ENCODE measurements around the gene LRRK1. TPM values are rescaled to one million over a fixed set of nuclear protein-coding genes. Genes with fewer than 3 reads are reported as not detected.

The LRRK1 gene
- total RNA-seq, 1 donor from 2014 or later, result 10.8 TPM

DNA sequence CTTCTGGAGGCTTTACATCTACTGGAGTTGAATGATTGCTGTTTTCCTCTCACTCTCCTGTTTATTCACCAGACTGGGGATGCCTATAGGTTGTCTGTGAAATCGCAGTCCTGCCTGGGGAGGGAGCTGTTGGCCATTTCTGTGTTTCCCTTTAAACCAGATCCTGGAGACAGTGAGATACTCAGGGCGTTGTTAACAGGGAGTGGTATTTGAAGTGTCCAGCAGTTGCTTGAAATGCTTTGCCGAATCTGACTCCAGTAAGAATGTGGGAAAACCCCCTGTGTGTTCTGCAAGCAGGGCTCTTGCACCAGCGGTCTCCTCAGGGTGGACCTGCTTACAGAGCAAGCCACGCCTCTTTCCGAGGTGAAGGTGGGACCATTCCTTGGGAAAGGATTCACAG, 4.3 kb upstream of the LRRK1 start:
- no peak for DNase-seq

DNA sequence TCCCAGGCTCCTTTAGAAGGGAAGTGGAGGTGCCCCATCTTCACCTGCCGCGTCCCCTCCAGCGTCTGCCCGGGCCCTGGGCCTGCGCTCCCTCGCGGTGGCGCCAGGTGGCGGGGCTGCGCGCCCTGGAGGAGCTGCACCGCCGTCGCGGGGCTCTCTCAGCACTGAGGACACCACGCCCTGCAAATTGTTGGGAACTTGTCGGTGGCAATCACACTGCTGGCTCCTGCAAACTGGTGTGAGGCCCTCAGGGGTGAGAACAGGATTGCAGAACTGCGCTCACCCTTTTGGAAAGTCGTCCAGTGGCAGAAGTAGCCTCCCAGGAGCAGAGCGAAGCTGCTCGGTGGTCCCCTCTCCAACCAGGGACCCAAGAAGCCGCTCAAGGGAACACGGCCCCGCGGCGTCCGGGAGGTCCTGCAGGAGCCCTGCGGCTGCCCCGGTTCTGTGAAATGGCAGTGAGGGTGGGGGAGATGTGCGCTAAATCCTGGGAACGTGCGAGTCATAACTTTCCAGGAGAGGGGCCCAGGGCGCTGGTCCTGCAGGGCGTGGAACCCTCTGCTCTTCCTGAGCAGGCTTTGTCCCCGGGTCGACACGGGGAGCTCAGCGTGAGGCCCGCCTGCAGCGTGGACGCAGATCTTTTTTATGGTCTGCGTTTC, 995 bp upstream of the LRRK1 start:
- peak; percentile 43 for DNase-seq

DNA sequence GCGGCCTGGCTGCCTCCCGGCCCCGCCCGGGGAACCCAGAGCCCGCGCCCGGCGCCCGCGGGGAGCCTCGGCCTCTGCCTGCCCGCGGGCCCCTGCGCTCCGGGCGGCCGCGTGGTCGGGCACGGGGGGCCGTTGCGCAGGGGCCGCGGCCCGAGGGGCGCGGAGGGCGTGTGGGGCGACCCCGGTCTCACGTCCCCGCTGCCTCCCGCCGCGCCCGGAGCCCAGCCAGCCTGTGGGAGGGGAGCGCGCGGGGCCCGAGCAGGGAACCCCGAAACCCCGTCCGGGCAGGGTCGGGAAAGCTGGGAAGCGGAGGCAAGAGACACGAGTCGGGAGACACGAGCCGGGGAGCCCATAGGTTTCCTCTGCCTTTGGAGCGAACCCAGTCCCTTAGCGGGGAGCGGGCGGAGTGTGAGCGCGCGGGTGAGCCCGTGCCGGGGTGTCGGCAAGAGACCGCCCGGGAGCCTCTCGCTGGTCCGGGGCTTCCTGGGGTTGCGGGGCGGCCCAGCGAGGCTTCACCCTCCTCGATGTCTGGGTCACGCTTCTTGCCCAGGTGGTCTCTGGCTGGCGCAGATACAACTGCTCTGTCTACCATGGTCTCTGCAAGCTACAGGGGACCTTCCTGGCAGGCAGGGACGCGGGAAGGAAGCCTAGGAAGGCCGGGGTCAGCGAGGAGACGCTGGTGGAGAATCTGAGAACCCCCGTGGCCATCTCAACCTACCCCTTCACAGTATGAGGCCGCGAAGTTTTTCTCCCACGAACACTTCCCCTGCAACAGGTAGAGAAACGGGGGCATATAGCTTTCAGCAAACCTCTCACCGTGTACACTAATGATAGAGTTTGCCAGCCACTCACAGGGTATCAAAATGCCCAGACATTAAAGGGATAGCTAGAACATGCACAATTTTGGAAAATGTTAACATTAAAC, 586 bp downstream of the LRRK1 start:
- no peak for DNase-seq

DNA sequence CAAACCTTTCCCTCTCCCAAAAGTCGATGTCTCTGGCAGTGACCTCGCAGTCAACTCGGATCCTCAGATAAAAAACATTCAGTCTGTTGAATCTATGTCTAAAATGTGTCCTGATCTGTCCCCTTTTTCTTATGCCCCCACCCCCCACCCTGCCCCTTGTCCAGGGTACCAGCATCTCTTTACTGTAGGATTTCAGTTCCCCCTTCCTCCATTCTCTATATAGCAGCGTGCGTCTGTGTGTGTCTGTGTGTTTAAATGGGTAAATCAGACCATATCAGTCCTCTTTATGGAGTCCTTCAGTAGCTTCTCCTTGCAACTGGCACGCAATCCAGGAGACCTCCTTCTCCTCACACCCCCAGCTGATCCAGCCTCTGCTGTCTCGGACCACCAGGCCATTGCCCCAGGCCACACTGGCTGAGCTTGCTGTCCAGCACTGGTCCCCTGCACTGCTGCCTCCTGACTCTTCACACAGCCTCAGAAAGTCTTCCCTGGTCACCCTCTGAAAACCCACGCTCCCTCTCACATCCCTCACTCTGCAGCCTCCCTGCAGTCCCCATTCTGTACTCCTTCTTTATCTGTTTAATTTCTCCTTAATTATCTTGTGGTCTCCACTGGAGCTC, 1.5 kb downstream of the LRRK1 start:
- DNase-seq, result no peak

DNA sequence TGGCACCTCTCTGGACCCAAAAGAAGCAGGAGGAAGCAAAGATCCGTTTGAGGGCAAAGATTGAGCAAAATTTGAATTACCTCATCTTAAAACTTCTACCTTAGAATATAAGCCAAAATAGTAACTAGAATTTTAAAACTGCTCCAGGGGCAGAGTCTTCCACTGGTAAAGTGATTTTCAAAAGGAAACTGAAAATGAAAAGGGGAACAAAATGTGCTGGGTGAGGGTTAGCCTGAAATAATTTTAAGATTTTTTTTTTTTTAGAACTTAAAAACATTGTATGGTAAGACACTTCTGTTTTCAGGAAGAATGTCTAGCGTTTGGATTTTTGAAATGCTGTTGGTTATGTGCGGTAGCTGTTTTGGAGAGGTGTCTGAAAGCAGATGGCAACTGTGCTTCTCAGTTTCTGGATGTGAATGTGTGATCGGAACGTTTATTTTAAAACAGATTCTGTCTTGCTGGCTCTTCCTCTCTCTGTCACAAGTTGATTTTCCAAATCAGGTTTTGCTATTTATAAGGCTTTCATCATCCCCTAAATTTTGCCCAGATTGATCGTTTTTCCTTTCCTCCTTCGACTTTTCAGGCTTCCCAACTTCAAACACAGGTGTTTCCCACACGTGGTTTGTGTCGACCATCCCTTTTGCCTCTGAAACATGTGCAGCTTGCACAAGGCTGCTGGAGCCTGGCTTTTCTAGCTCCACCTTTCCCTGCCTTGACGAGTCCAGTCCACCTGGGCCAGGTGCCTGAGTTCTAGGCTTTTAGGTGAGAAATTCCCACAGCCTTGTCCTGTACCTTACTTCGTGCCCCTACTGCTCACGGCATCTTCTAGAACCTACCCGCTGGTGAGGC, 3.3 kb downstream of the LRRK1 start:
- DNase-seq, result no peak

DNA sequence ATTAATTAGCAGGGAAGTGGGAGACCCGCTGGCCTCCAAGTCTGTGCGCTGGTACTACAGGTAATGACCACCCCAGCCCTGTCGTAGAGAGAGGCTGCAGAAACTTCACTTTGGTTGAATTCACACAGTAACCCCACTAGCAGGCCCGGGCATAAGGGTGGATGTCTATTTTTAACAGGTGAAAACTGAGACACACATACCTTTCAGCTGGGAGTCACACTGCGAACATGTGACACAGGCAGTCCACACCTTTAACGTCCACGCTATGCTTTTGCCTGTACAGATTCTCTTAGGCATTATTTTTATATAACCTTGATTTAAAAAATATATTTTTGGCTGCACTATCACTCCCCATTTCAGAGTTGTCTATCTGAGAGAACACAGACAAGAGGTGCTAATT, 3.9 kb downstream of the LRRK1 start:
- DNase-seq, result no peak

DNA sequence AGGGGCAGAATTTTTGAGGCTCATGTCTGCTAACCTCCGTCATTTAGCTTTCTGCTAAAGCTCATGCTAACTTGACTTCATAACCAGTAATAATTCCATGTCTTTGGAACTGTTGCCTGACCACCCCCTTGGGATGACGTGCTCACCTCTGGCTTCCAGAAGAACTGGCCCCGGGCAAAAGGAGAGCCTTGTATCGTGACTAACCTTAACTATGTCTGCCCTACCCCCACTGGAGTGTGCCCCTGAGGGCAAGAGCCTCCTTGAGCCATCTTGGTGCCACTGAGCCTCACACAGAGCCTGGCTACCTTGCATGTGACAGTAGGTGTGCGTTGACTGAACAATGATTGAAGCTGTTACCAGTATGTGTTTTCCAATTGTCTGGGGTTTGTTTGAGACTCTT, 4.7 kb downstream of the LRRK1 start:
- no peak for DNase-seq

DNA sequence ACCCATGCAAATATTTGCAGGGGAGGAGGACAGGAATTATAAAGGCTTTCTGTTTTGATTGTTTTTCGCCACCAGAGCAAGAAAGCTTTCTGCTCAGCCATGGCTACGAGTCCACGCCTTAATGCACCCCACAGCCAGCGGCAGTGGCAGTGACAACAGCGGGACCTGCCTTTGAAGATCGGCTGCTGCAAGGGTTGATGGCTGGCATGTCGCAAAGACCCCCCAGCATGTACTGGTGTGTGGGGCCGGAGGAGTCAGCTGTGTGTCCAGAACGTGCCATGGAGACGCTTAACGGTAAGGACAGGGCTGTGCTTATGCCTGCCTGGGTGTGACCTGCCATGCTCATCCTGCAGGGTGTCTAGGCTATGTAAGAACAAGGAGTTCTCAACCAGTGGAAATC, 5.3 kb downstream of the LRRK1 start:
- DNase-seq, result no peak

DNA sequence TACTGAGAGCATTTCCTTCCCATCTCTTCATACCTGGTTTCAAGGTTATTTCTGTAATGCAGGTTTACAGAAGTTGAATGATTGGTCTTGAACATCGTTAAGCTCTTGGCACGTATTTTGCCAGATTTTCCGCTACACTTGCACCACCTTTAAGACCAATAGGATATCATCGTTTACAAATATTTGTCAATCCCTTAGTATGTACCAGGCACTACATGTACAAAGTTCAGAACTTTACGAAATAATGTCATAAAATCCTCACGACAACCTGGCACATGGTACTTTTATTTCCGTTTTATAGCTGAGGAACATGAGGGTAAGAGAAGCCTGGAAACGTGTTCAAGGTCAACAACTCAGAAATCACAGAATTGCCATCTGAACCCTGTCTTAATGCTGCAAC, 6.3 kb downstream of the LRRK1 start:
- no peak for DNase-seq

DNA sequence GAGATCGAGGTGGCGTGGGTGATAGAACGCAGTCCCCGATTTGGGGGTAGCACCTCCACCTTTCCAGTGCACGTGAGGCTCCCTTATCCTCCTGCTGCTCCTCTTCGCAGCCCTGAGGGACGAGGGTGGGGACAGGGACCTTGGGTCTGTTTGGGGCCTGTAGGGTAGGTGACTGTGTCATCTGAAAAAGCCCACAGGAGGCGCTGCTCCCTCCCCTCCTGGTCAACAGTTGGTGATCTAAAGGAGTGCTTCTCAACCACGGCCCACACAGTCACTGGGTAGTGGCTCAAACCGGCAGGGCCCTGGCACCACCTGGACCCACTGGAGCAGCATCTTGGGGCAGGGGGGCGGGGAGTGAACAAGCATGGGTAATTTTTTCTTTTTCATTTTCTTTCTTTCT, 7.1 kb downstream of the LRRK1 start:
- no peak for DNase-seq

DNA sequence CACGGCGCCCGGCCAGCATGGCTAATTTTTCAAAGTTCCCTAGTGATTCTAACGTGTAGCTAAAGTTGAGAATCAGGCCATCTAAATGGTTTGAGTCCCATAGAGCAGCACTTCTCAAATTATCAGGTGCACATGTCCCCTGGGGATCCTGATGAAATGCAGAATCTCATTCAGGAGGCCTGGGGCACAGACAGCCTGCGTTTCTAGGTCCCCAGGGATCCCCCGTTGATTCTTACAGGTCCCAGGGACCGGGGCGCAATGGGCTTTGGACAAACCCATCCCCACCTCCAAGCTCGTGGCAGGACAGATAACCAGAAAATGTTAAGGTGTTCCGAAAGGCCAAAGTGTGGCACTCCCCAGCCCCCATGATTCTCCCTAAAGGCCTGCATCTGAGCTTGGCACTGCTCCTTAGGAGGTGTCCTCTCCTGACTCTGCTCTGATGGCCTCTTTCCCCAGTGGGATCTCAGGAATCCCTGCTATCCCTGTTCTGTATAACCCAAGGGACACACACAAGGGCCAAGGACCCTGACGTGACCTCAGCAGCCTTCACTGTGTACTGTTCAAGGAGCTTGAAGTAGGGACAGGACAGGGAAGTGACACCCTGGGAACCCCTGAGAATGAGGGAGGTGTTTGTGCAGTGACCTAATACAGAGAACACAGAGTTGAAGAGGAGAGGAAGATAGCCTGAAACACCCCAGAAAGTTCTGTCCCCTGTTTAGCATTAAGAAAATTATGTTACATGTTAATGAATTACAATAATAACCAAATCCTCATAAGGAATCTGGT, 8.0 kb downstream of the LRRK1 start:
- DNase-seq, result no peak

DNA sequence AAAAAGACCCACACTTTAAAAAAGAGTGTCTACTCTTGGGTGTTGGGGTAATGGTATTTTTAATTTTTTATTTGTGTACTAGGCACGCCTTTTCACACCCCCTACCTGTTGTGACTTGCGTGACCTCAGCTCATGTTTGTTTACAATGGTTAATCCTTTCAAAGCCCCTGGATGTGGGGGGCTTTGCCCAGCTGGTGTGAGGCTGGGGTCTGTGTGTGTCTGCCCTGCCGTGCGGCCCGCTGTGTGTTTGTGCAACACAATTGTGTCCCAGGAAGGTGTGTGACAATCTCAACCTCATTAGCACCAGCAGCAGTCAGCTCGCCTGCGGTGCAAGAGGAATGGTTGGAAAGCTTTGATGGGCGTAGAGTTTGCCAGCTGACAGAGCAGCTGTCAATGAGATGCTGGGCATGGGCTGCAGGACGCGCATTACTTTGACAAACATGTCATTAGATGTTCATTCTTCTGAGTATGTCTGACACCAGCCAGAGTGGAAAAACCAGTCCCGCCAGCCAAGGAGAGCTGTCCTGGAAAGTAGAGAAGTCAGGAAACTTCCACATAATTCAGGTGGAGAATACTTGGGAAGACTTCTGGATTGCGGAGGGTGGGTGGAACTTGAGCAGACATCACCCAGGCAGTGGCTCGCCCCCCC, 9.6 kb downstream of the LRRK1 start:
- DNase-seq, result no peak

DNA sequence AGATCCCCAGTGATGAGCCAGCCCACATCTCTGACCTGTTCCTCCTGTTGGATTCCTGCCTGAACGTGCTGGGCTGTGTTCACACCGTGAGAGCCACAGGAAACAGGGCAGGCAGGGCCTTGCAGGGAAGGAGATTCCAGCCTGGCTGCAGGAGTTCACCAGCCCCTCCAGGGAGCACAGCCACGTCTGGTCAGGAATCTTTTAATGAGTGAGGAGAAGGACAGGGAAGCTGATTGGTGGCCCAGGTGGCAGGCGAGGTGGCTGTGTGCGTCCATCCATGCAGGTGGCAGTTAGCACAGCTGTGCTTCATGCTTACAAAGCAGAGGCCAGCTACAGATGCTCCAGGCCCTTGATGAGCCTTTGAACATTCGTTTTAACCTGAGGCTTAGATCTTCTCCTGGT, 10.5 kb downstream of the LRRK1 start:
- DNase-seq, result no peak

DNA sequence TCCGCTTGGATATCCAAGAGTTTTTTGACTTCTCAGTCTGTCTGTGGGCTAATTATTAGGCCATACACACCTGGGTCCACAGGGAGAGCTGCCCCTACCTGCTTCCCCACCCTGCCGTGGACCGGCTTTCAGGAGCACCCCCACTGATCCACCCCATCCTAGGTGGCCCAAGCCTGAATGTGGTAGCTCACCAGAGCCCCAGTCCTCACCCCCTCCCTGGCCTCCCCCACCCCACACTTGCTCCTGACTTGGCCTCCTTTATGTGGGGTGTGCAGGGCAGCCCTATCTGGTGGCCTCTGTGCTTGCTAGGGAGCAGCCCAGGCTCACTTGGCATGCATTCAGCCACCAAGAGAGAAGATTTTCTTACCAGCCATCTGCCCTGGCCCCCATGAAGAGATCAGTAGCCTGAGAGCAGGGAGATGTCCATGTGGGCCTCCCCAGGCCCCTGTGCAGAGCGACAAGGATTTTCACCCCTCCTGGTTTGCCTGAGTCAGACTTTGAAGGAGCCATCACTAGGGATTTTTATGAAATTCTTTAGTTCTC, 11.2 kb downstream of the LRRK1 start:
- no peak for DNase-seq

DNA sequence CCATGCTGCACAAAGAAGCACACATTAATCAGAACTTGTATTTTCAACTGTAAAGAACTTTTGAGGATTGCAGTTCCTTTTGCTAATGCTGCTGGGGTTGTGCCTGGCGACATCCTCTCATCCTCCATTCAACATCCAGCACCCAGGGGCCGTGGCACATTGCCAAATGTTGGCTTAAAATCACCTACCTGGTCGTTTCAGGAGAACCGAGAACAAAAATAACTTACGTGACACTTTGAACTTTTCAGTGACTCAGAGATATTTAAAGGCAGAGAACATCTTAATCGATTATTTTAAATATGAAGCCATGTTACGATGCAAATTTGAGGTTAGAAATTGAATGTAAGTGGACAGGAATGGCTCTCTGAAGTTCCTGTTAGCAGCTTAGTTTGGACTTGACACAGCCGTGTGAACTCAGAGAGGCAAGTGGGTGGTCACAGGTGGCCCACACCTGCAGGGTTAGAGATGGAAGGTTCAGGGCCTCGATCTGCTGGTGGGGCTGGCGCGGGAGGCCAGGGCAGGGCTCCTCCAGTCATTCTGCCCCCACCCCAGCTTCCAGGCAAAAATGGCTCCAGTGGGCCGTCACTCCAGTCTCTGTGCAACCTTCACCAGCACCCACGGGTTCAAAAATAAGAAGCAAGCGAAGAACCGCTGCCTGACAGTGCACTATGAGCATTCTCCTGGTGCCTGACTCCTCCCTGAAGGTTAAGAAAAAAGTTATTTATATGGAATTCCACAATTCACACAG, 12.2 kb downstream of the LRRK1 start:
- DNase-seq, result no peak

DNA sequence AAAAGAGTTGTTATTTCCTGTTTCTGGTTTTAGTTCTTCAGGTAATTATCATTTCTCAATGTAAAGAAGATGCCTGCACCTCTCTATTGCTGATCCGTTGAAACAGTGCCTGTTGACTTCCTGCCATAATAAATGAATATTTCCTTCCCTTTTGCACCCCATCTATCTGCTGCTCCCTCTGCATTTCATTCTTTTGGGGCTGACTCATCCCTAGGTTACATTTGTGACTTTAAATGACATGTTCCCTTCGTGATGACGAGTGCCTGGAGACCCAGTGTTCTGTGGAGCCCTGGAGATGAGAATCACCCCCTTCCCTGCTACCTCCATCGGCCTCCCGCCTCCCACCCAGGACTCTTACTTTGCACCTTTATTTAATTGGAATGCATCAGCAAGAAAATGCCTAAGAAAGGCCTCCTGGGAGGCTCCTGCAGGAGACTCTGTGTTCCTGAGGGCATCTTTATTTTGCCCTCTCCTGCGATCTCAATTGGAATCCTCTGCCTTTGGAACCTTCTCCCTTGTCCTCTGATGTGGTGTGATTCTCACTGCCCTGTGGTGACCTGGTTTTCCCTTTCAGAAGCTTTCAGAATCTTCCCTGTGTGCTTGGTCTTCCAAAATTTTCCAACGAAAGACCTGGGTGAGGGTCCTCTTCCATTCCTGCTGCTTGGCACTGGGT, 13.7 kb downstream of the LRRK1 start:
- DNase-seq, result no peak

DNA sequence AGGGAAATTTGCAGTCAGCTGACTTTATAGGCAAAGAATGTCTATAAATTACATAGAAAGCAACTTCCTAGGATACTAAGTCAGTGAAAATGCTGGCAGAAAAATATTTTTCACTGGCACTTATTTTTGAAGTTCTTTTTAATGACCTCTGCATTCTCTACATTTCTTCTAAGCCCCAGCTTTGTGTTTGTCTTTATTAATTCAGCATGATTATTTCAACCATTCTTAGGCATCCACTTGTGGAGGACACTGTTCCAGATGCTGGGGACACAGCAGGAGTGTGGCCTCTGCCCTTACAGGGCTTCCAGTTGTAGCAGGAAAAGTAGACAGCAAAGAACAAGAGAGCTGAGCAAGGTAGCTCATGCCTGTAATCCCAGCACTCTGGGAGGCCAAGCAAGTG, 15.0 kb downstream of the LRRK1 start:
- DNase-seq, result no peak

DNA sequence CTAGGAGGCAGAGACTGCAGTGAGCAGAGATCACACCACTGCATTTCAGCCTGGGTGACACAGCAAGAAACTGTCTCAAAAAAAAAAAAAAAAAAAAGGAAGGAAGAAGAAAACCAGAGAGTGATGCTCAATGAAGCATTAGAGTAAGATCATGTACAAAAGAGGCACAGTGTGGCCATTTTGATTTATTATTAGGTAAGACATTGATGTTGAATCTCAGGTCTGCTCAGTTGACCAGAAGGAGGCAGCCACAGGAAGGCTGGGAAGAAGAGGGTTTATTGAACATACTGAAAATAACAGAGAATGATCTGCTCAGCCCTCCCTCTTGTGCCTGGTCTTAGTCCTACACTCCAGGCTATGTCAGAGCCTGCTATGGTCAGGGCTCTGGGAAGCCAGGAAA, 15.6 kb downstream of the LRRK1 start:
- DNase-seq, result no peak

DNA sequence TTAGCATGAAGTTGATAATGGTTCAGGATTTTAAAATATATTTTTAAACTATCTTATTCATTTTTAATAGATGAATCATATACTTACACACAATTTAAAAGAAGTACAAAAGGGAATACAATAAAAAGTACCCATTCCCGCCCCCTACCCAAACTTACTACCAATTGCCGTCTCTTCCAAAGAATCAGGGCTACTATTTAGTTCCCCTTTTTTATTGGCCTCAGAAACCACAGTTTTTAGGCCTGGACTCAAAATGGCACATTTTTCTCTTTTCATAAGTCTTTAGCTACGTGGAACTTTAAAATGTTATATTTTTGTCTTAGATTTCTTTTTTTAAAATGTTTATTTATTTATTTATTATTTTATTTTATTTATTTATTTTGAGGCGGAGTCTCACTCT, 18.0 kb downstream of the LRRK1 start:
- DNase-seq, result no peak
